ENCODE results near the gene CPLANE1. TPM values are rescaled to one million over a fixed set of nuclear protein-coding genes. Genes with fewer than 3 reads are reported as not detected.
"Not testable (repeated sequence)": the region's sequence is repeated elsewhere in the genome, so short reads cannot be mapped to it uniquely, and the experiment has no call there.

The CPLANE1 gene
- 10 to 100 TPM in 2 of 3 donors, 1 to 10 TPM in 1; 8.5 to 21.6 (median 13.6) TPM for total RNA-seq
- long read RNA-seq, donor 1, partial matches to known transcripts = 1 of 5 reads
- long read RNA-seq, donor 1, other reads (novel, unspliced or antisense) = 4 of 5 reads
- long read RNA-seq, donor 2, partial matches to known transcripts = 0 of 4 reads
- long read RNA-seq, donor 2, other reads (novel, unspliced or antisense) = 4 of 4 reads

- TF ChIP-seq CTCF (IDR thresholded peaks at IDR 0.05) = no peak
- Histone ChIP-seq H3K9me3 (no peaks in the 10 kb centered on the region), H3K36me3 (ENCODE audit: low read depth) (no peaks in the 10 kb centered on the region), H3K4me1 (ENCODE audit: low read depth) (peaks cover 10% of the 10 kb centered on the region), H3K4me3 (peak within 1 kb of the TSS; percentile 52)
- intact Hi-C loops (cut with DNase I, micrococcal nuclease) = no loop called here
- DNase-seq (peak; percentile 69 to 84 (median 78)), ATAC-seq (peak; percentile 93)
Measured at GRCh38 chr5:37248970-37249814, at the start of gene CPLANE1. CPLANE1 (minus strand) TSS chr5:37249376; CDS start chr5:37247698, 1,678 bp downstream.

GRCh38 chr5:37296313-37296712 lies 47.1 kb upstream of the CPLANE1 start:
- intact Hi-C loops (cut with DNase I, micrococcal nuclease); H3K4me1 ChIP-seq (ENCODE audit: low read depth); DNase-seq; H3K4me3 ChIP-seq; H3K9me3 ChIP-seq; H3K36me3 ChIP-seq (ENCODE audit: low read depth); ATAC-seq: not testable (repeated sequence)

- Histone ChIP-seq H3K36me3 (ENCODE audit: low read depth) (no peaks in the 10 kb centered on the region), H3K9me3 (peaks cover 15% of the 10 kb centered on the region), H3K4me1 (ENCODE audit: low read depth) (no peaks in the 10 kb centered on the region), H3K4me3 (no peak overlapping the region)
- no peak for TF ChIP-seq CTCF (IDR thresholded peaks at IDR 0.05)
- ATAC-seq = no peak
- intact Hi-C loops (cut with DNase I, micrococcal nuclease) = no loop called here
- no peak for DNase-seq
Measured at GRCh38 chr5:37283214-37283820, 34.1 kb upstream of the CPLANE1 start.

- Histone ChIP-seq H3K4me1 (ENCODE audit: low read depth) (no peaks in the 10 kb centered on the region), H3K9me3 (peaks cover 5% of the 10 kb centered on the region), H3K4me3 (no peak overlapping the region), H3K36me3 (ENCODE audit: low read depth) (no peaks in the 10 kb centered on the region)
- no peak for ATAC-seq
- intact Hi-C loops (cut with DNase I, micrococcal nuclease) = no loop called here
- TF ChIP-seq CTCF (IDR thresholded peaks at IDR 0.05) = no peak
- no peak for DNase-seq
Measured at GRCh38 chr5:37275511-37275910, 26.3 kb upstream of the CPLANE1 start.

- intact Hi-C loops (cut with DNase I, micrococcal nuclease) = no loop called here
- DNase-seq (peak in 1 of 3 donors; percentile 6), ATAC-seq (peak; percentile 38)
Measured at GRCh38 chr5:37272511-37272910, 23.3 kb upstream of the CPLANE1 start.

GRCh38 chr5:37268100-37268499 lies 18.9 kb upstream of the CPLANE1 start:
- H3K36me3 ChIP-seq (ENCODE audit: low read depth); H3K9me3 ChIP-seq; ATAC-seq; DNase-seq; H3K4me3 ChIP-seq; H3K4me1 ChIP-seq (ENCODE audit: low read depth); intact Hi-C loops (cut with DNase I, micrococcal nuclease): not testable (repeated sequence)

More at GRCh38 chr5:37272511-37272910, 23.3 kb upstream of the CPLANE1 start:
- TF ChIP-seq CTCF (IDR thresholded peaks at IDR 0.05) = no peak
- Histone ChIP-seq H3K4me1 (ENCODE audit: low read depth) (no peaks in the 10 kb centered on the region), H3K36me3 (ENCODE audit: low read depth) (no peaks in the 10 kb centered on the region), H3K4me3 (no peak overlapping the region), H3K9me3 (no peaks in the 10 kb centered on the region)
